Measurements from ENCODE around the gene DNAH14. TPM values are rescaled to one million over a fixed set of nuclear protein-coding genes. Genes with fewer than 3 reads are reported as not detected.
"Not testable (repeated sequence)": the region's sequence is repeated elsewhere in the genome, so short reads cannot be mapped to it uniquely, and the experiment has no call there.

The DNAH14 gene
- total and polyA plus RNA-seq, 7 donors, result 0.07 to 1.8 (median 0.82) TPM; not detected in 2

DNA sequence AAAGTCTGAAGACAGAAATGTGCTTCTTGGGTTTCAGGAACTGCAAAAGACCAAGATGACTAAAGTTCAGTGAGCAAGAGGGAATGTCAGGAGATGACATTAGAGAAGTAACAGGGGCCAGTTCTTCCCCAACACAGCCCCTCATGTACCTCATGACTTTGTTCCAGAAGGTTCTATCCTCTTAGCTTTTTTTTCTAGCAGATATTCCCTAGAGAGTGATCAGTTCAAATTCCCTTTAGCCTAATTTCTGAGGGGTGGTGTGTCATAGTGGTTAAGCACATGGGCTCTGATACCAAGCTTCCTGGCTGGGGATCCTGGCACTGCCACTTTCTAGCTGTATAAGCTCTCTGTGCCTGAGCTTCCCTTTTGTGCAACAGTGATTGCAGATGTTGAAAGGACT, 390.4 kb downstream of the DNAH14 start:
- Histone ChIP-seq H3K9me3 (no peaks in the 10 kb centered on the region), H3K4me3 (no peak overlapping the region), H3K27ac (no peak overlapping the region), H3K4me1 (no peaks in the 10 kb centered on the region), H3K36me3 (ENCODE audit: insufficient read depth in 1 of 2, low read depth in 1 of 2) (no peaks in the 10 kb centered on the region), H3K27me3 (ENCODE audit: insufficient read depth in 3 of 3, low read length in 2 of 3) (peaks cover 0 to 2% (median 0%) of the 10 kb centered on the region in 3 donors)
- ATAC-seq, result peak in 1 of 4 donors; percentile 24
- intact Hi-C loops (cut with DNase I), result loop anchor here (5.0 kb wide), 1 partner anchor 657 kb away; no protein-coding TSS in a partner anchor
- TF ChIP-seq, protein P1, sequence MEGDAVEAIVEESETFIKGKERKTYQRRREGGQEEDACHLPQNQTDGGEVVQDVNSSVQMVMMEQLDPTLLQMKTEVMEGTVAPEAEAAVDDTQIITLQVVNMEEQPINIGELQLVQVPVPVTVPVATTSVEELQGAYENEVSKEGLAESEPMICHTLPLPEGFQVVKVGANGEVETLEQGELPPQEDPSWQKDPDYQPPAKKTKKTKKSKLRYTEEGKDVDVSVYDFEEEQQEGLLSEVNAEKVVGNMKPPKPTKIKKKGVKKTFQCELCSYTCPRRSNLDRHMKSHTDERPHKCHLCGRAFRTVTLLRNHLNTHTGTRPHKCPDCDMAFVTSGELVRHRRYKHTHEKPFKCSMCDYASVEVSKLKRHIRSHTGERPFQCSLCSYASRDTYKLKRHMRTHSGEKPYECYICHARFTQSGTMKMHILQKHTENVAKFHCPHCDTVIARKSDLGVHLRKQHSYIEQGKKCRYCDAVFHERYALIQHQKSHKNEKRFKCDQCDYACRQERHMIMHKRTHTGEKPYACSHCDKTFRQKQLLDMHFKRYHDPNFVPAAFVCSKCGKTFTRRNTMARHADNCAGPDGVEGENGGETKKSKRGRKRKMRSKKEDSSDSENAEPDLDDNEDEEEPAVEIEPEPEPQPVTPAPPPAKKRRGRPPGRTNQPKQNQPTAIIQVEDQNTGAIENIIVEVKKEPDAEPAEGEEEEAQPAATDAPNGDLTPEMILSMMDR (IDR thresholded peaks at IDR 0.05), result no peak
- DNase-seq, result no peak

DNA sequence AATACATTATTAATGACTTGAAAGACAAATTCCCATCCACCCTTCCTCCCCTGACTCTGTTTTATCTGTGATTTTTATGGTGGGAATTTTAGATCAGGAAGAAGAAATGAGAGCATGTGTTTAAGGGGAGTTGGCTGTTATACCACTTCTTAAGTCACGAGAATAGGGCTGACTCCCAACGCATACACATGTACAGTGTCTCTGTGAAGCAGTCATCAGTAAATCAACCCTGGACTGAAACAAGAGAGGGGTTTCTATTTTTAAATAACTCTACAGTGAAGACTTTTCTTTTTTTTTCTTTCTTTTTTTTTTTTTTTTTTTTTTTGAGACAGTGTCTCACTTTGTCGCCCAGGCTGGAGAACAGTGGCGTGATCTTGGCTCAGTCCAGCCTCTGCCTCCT, 392.3 kb downstream of the DNAH14 start:
- H3K4me1 ChIP-seq, result no peaks in the 10 kb centered on the region
- ATAC-seq (peak in 2 of 4 donors; percentile 50 to 83), DNase-seq (no peak)
- WGBS, 3 donors, result 44 to 75% (median 44%) methylated on average over 4 of the region's 4 CpGs
- intact Hi-C loops (cut with DNase I), result no loop called here
- TF ChIP-seq, protein P1 (IDR thresholded peaks at IDR 0.05), result no peak
- no peaks in the 10 kb centered on the region for H3K36me3 ChIP-seq (ENCODE audit: insufficient read depth in 1 of 2, low read depth in 1 of 2)
- no peak overlapping the region for H3K4me3 ChIP-seq
- no peak overlapping the region for H3K27ac ChIP-seq
- no peaks in the 10 kb centered on the region for H3K9me3 ChIP-seq
- H3K27me3 ChIP-seq (ENCODE audit: insufficient read depth in 3 of 3, low read length in 2 of 3), result no peaks in the 10 kb centered on the region

DNA sequence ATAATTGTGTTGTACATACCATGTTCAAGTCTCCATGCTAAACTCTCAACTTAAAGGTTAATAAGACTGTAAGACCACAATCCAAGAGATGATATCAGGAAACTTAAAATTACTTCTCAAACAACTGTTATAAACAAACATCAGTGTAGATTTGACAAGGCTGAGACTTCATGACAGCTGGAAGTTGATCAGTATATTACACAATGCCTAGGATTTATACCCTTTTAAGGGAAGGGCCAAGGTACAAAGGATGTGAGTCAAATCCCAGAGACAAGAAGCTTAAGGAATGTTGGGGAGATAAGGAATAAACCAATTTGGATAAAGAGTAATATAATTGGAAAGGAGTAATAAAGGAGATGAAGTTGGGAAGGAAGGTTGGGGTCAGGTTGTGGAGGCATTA, 399.6 kb downstream of the DNAH14 start:
- intact Hi-C loops (cut with DNase I), result no loop called here
- TF ChIP-seq, protein P1 (IDR thresholded peaks at IDR 0.05), result no peak

DNA sequence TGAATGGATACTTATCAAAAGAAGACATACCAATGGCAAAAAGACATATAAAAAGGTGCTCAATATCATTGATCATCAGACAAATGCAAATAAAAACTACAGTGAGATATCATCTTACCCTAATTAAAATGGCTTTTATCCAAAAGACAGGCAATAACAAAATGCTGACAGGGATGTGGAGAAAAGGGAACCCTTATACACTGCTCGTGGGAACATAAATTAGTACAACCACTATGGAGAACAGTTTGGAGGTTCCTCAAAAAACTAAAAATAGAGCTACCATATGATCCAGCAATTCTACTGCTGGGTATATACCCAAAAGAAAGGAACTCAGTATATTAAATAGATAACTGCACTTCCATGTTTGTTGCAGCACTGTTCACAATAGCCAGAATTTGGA, 400.5 kb downstream of the DNAH14 start:
- H3K36me3 ChIP-seq (ENCODE audit: insufficient read depth in 1 of 2, low read depth in 1 of 2); H3K4me3 ChIP-seq; H3K9me3 ChIP-seq; DNase-seq; intact Hi-C loops (cut with DNase I); H3K27ac ChIP-seq; ATAC-seq; H3K27me3 ChIP-seq (ENCODE audit: insufficient read depth in 3 of 3, low read length in 2 of 3); H3K4me1 ChIP-seq: not testable (repeated sequence)
- 72 to 100% (median 96%) methylated on average over 1 of the region's 1 CpG for WGBS, 3 donors

More for the DNA sequence above, 399.6 kb downstream of the DNAH14 start:
- DNase-seq (no peak), ATAC-seq (no peak)
- Histone ChIP-seq H3K27me3 (ENCODE audit: insufficient read depth in 3 of 3, low read length in 2 of 3) (no peaks in the 10 kb centered on the region), H3K36me3 (ENCODE audit: insufficient read depth in 1 of 2, low read depth in 1 of 2) (no peaks in the 10 kb centered on the region), H3K4me3 (no peak overlapping the region), H3K9me3 (no peaks in the 10 kb centered on the region), H3K27ac (no peak overlapping the region), H3K4me1 (no peaks in the 10 kb centered on the region)

DNA sequence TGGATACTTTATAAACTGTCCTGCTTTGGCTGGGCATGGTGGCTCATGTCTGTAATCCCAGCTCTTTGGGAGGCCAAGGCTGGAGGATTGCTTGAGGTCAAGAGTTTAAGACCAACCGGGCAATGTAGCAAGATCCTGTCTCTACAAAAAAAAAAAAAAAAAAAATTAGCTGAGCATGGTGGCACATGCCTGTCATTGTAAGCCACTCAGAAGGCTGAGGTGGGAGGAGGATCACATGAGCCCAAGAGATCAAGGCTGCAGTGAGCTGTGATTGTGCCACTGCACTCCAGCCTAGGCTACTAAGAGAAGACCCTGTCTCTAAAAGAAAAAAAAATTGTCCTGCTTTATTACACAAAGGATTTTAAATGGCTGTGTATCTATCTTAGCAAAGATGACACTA, 403.2 kb downstream of the DNAH14 start:
- intact Hi-C loops (cut with DNase I), result no loop called here
- H3K27me3 ChIP-seq (ENCODE audit: insufficient read depth in 3 of 3, low read length in 2 of 3), result no peaks in the 10 kb centered on the region
- WGBS, 3 donors, result 94 to 95% (median 95%) methylated on average over 1 of the region's 1 CpG
- H3K9me3 ChIP-seq, result no peaks in the 10 kb centered on the region
- H3K27ac ChIP-seq, result no peak overlapping the region
- no peaks in the 10 kb centered on the region for H3K36me3 ChIP-seq (ENCODE audit: insufficient read depth in 1 of 2, low read depth in 1 of 2)
- DNase-seq (no peak), ATAC-seq (no peak)
- TF ChIP-seq, protein P1 (IDR thresholded peaks at IDR 0.05), result no peak
- no peaks in the 10 kb centered on the region for H3K4me1 ChIP-seq
- no peak overlapping the region for H3K4me3 ChIP-seq

DNA sequence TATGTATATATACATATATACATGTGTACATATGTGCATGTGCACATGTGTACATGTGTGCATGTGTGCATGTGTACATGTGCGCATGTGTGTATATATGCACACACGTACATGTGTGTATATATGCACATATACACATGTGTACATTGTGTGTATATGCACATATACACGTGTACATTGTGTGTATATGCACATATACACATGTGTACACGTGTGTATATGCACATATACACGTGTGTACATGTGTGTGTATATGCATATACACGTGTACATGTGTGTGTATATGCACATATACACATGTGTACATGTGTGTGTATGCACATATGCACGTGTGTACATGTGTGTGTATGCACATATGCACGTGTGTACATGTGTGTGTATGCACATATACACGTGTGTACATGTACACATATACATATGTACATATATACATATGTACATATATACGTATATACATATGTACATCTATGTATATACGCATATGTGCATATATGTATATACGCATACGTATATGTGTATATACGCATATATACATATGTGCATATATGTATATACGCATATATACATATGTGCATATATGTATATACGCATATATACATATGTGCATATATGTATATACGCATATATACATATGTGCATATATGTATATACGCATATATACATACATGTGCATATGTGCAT, 405.8 kb downstream of the DNAH14 start:
- 43 to 73% (median 65%) methylated on average over 17 to 18 of the region's 18 CpGs for WGBS, 3 donors
- intact Hi-C loops (cut with DNase I); ATAC-seq: not testable (repeated sequence)

More for the DNA sequence above, 405.8 kb downstream of the DNAH14 start:
- not testable (repeated sequence) for H3K9me3 ChIP-seq; H3K4me1 ChIP-seq; H3K27me3 ChIP-seq (ENCODE audit: insufficient read depth in 3 of 3, low read length in 2 of 3); H3K4me3 ChIP-seq; H3K27ac ChIP-seq; DNase-seq; H3K36me3 ChIP-seq (ENCODE audit: insufficient read depth in 1 of 2, low read depth in 1 of 2)

All from psoas muscle (tissue), 8 donors.